Karpas-422 (cell line): Measurements from ENCODE around the gene ZNF341. TPM values are rescaled to one million over a fixed set of nuclear protein-coding genes. Genes with fewer than 3 reads are reported as not detected.

ENCODE experiments used
- DNase-seq: peaks from one replicate; pipeline ENCODE4 v3.0.0-alpha.2; 2015
- H2AFZ ChIP-seq: fragments of 200-600 bp; sonication (generic); 2 replicates; pipeline ENCODE4 v1.6.1; 2014; ENCODE audit warnings: antibody characterized with exemption, low read length, mixed read lengths
- H3K27ac ChIP-seq: fragments of 200-600 bp; sonication (generic); 2 replicates; pipeline ENCODE4 v1.5.1; 2014; ENCODE audit warnings: mild to moderate bottlenecking, low read length, moderate library complexity
- H3K27me3 ChIP-seq: fragments of 200-600 bp; sonication (generic); 2 replicates; pipeline ENCODE4 v1.6.1; 2014; ENCODE audit warnings: low read length, mixed read lengths
- H3K36me3 ChIP-seq: fragments of 200-600 bp; sonication (generic); 2 replicates; pipeline ENCODE4 v1.6.1; 2014; ENCODE audit warnings: low read length, mixed read lengths; ENCODE audit not compliant: insufficient read depth
- H3K4me1 ChIP-seq: fragments of 200-600 bp; sonication (generic); 2 replicates; pipeline ENCODE4 v1.6.1; 2014; ENCODE audit warnings: mild to moderate bottlenecking, low read length, mixed read lengths
- H3K4me2 ChIP-seq: fragments of 200-600 bp; sonication (generic); 2 replicates; pipeline ENCODE4 v1.6.1; 2014; ENCODE audit warnings: low read length, low read depth, mild to moderate bottlenecking; ENCODE audit not compliant: poor library complexity, severe bottlenecking
- H3K4me3 ChIP-seq: fragments of 200-600 bp; sonication (generic); 2 replicates; pipeline ENCODE4 v1.5.1; 2014; ENCODE audit warnings: mild to moderate bottlenecking, antibody characterized with exemption, low read length, mixed read lengths
- H3K79me2 ChIP-seq: fragments of 200-600 bp; sonication (generic); 2 replicates; pipeline ENCODE4 v1.6.1; 2014; ENCODE audit warnings: mild to moderate bottlenecking, low read length, mixed read lengths
- H3K9ac ChIP-seq: fragments of 200-600 bp; sonication (generic); 2 replicates; pipeline ENCODE4 v1.6.0; 2014; ENCODE audit warnings: low read length
- H3K9me2 ChIP-seq: fragments of 200-600 bp; sonication (generic), shearing (Covaris generic); replicated peaks from 2 replicates; pipeline ENCODE4 v1.6.0; 2014; ENCODE audit warnings: mild to moderate bottlenecking, low read length, moderate library complexity; ENCODE audit not compliant: insufficient read depth
- H3K9me3 ChIP-seq: fragments of 300-700, 200-600 bp; sonication (generic); 2 replicates; pipeline ENCODE4 v1.6.1; 2014; ENCODE audit warnings: low read length, mixed read lengths
- H4K20me1 ChIP-seq: fragments of 200-600 bp; sonication (generic); 2 replicates; pipeline ENCODE4 v1.6.1; 2014; ENCODE audit warnings: mild to moderate bottlenecking, antibody characterized with exemption, low read length, low read depth; ENCODE audit not compliant: insufficient read depth
- total RNA-seq: library from RNA; depleted of rRNA; stranded (reverse); fragments of >200 nt; shearing (Covaris generic); gene quantifications from 2 replicates; pipeline ENCODE4 v1.2.3, GENCODE V29; 2014; ENCODE audit warnings: low replicate concordance; rRNA removed

The ZNF341 gene
- 3.0 and 4.9 TPM in 2 replicates for total RNA-seq

GRCh38 chr20:33731693-33732165 is at the start of gene ZNF341:
Gene ZNF341 (plus strand): TSS chr20:33731996. CDS start chr20:33732022, 26 bp downstream.
- peak; percentile 96 for DNase-seq
- H3K9me3 ChIP-seq: peaks cover 12% of the 10 kb centered on the region
- H3K27me3 ChIP-seq: no peaks in the 10 kb centered on the region
- no peaks in the 10 kb centered on the region; the same call in 1 of the 2 replicates for H3K36me3 ChIP-seq
- H3K4me3 ChIP-seq: peak within 1 kb of the TSS; percentile 80
- peaks cover 31% of the 10 kb centered on the region for H3K4me1 ChIP-seq
- no peaks in the 10 kb centered on the region for H4K20me1 ChIP-seq
- H3K9me2 ChIP-seq: no peaks in the 10 kb centered on the region
- H3K4me2 ChIP-seq: peak within 1 kb of the TSS; percentile 82
- H3K9ac ChIP-seq: peak within 1 kb of the TSS; percentile 78
- no peaks in the 10 kb centered on the region for H3K79me2 ChIP-seq
- peak within 1 kb of the TSS; percentile 95 for H3K27ac ChIP-seq
- H2AFZ ChIP-seq: peak within 1 kb of the TSS; percentile 100

GRCh38 chr20:33684533-33685327 is 47.1 kb upstream of the ZNF341 start:
- Histone ChIP-seq H3K27ac (peak overlapping the region; percentile 98), H3K9me2 (no peaks in the 10 kb centered on the region), H2AFZ (no peak overlapping the region)

GRCh38 chr20:33685328-33686099 is 46.3 kb upstream of the ZNF341 start:
- no peaks in the 10 kb centered on the region for H3K9me3 ChIP-seq

More at GRCh38 chr20:33684533-33685327, 47.1 kb upstream of the ZNF341 start:
- H3K4me2 ChIP-seq: peak overlapping the region; percentile 91
- peak overlapping the region; percentile 73 for H3K4me3 ChIP-seq
- no peaks in the 10 kb centered on the region for H3K9me3 ChIP-seq
- no peaks in the 10 kb centered on the region for H3K36me3 ChIP-seq
- H3K27me3 ChIP-seq: no peaks in the 10 kb centered on the region
- peak; percentile 61 for DNase-seq
- peaks cover 14% of the 10 kb centered on the region; the same call in 1 of the 2 replicates for H4K20me1 ChIP-seq
- peak overlapping the region; percentile 89 for H3K9ac ChIP-seq
- H3K4me1 ChIP-seq: peaks cover 59% of the 10 kb centered on the region
- H3K79me2 ChIP-seq: peaks cover 51% of the 10 kb centered on the region

GRCh38 chr20:33686100-33686983 is 45.5 kb upstream of the ZNF341 start, which contains the start of gene E2F1:
Gene E2F1 (minus strand): TSS chr20:33686385. CDS start chr20:33686264, 121 bp downstream.
- H3K27ac ChIP-seq: peak within 1 kb of the TSS; percentile 98
- H3K79me2 ChIP-seq: peaks cover 37% of the 10 kb centered on the region
- peaks cover 48% of the 10 kb centered on the region for H3K4me1 ChIP-seq
- peak within 1 kb of the TSS; percentile 91 for H3K4me2 ChIP-seq
- DNase-seq: peak; percentile 98
- H4K20me1 ChIP-seq: peaks cover 14% of the 10 kb centered on the region; the same call in 1 of the 2 replicates
- H2AFZ ChIP-seq: peak within 1 kb of the TSS; percentile 26; the same call in 1 of the 2 replicates
- no peaks in the 10 kb centered on the region for H3K36me3 ChIP-seq
- no peaks in the 10 kb centered on the region for H3K27me3 ChIP-seq
- no peaks in the 10 kb centered on the region for H3K9me3 ChIP-seq
- H3K9me2 ChIP-seq: no peaks in the 10 kb centered on the region
- H3K4me3 ChIP-seq: peak within 1 kb of the TSS; percentile 73
- peak within 1 kb of the TSS; percentile 89 for H3K9ac ChIP-seq

More at GRCh38 chr20:33685328-33686099, 46.3 kb upstream of the ZNF341 start:
- Histone ChIP-seq H4K20me1 (peaks cover 14% of the 10 kb centered on the region; the same call in 1 of the 2 replicates), H3K9me2 (no peaks in the 10 kb centered on the region), H3K36me3 (no peaks in the 10 kb centered on the region), H3K27ac (peak overlapping the region; percentile 98), H3K4me2 (peak overlapping the region; percentile 91), H3K9ac (peak overlapping the region; percentile 89), H3K4me3 (peak overlapping the region; percentile 73), H3K27me3 (no peaks in the 10 kb centered on the region), H3K79me2 (peaks cover 45% of the 10 kb centered on the region), H2AFZ (no peak overlapping the region), H3K4me1 (peaks cover 56% of the 10 kb centered on the region)
- DNase-seq: peak; percentile 96

- H3K9me2 ChIP-seq: no peaks in the 10 kb centered on the region
- no peaks in the 10 kb centered on the region for H3K9me3 ChIP-seq
- peaks cover 32% of the 10 kb centered on the region for H3K79me2 ChIP-seq
- peak overlapping the region; percentile 26; the same call in 1 of the 2 replicates for H2AFZ ChIP-seq
- H3K36me3 ChIP-seq: no peaks in the 10 kb centered on the region
- H3K4me2 ChIP-seq: peak overlapping the region; percentile 58
- no peak overlapping the region for H3K27ac ChIP-seq
- no peaks in the 10 kb centered on the region for H3K27me3 ChIP-seq
- H3K4me3 ChIP-seq: peak overlapping the region; percentile 50; the same call in 1 of the 2 replicates
- DNase-seq: no peak
- peaks cover 42% of the 10 kb centered on the region for H3K4me1 ChIP-seq
- H3K9ac ChIP-seq: peak overlapping the region; percentile 55
- peaks cover 14% of the 10 kb centered on the region; the same call in 1 of the 2 replicates for H4K20me1 ChIP-seq
Observed at GRCh38 chr20:33686984-33687366, 44.8 kb upstream of the ZNF341 start.

GRCh38 chr20:33687370-33687915 is 44.4 kb upstream of the ZNF341 start:
- H3K79me2 ChIP-seq: peaks cover 27% of the 10 kb centered on the region
- no peak for DNase-seq
- no peak overlapping the region for H2AFZ ChIP-seq
- H3K4me1 ChIP-seq: peaks cover 37% of the 10 kb centered on the region
- no peaks in the 10 kb centered on the region for H3K9me2 ChIP-seq
- H3K27ac ChIP-seq: no peak overlapping the region
- no peak overlapping the region for H3K4me3 ChIP-seq
- peaks cover 14% of the 10 kb centered on the region; the same call in 1 of the 2 replicates for H4K20me1 ChIP-seq
- no peaks in the 10 kb centered on the region for H3K27me3 ChIP-seq
- no peaks in the 10 kb centered on the region for H3K36me3 ChIP-seq
- no peak overlapping the region for H3K4me2 ChIP-seq
- no peak overlapping the region for H3K9ac ChIP-seq
- H3K9me3 ChIP-seq: no peaks in the 10 kb centered on the region
